ENCODE measurements around the gene CLHC1.

GRCh38 chr2:55146263-55146662, 85.8 kb downstream of the CLHC1 start:
- TF ChIP-seq CTCF (IDR thresholded peaks at IDR 0.05; ENCODE audit: insufficient read depth, low read length) (no peak), GABPA (IDR thresholded peaks at IDR 0.05; ENCODE audit: low read depth) (no peak), REST (IDR thresholded peaks at IDR 0.05; ENCODE audit: insufficient replicate concordance, low read depth) (no peak), POLR2AphosphoS5 (IDR thresholded peaks at IDR 0.05; ENCODE audit: low read depth) (no peak)

All from HL-60 (cell line).